Peyer's patch (tissue), 4 donors: ENCODE results near the gene TEC. TPM values are rescaled to one million over a fixed set of nuclear protein-coding genes. Genes with fewer than 3 reads are reported as not detected.

ENCODE experiments used
- DNase-seq, 3 donors: peaks; one replicate each; pipeline ENCODE4 v3.0.0-alpha.2; 2017 to 2019
- H3K27ac ChIP-seq, 4 donors: fragments of 200-600 bp; sonication (generic); one replicate each; pipeline ENCODE4 v1.5.1; 2016 to 2019
- H3K27me3 ChIP-seq, 2 donors: fragments of 200-600 bp; sonication (generic); one replicate each; pipeline ENCODE4 v1.5.1; 2019
- H3K36me3 ChIP-seq, 3 donors: fragments of 200-600 bp; sonication (generic); one replicate each; pipeline ENCODE4 v1.5.1; 2016 to 2019
- H3K4me1 ChIP-seq, 4 donors: fragments of 200-600 bp; sonication (generic); one replicate each; pipeline ENCODE4 v1.5.1; 2016 to 2019
- H3K4me3 ChIP-seq, 4 donors: fragments of 200-600 bp; sonication (generic); 1 replicate in 3 of 4; 2 replicates in 1 of 4; pipeline ENCODE4 v1.5.1; 2016 to 2019; ENCODE audit warnings: mild to moderate bottlenecking in 1 of 4
- H3K9me3 ChIP-seq, 4 donors: fragments of 200-600 bp; sonication (generic); one replicate each; pipeline ENCODE4 v1.5.1; 2016 to 2019; ENCODE audit warnings: mild to moderate bottlenecking in 1 of 4
- CTCF ChIP-seq, 6 experiments: fragments of 450-650 bp in 4 of 6; fragments of 200-600 bp in 2 of 6; sonication (generic) in 1 of 6; IDR thresholded peaks; one replicate each; pipeline ENCODE4 v1.5.1; 2017 to 2019; ENCODE audit warnings: antibody characterized with exemption in 6 of 6, mild to moderate bottlenecking in 3 of 6, moderate library complexity in 1 of 6
- POLR2A ChIP-seq, 2 donors: fragments of 450-650 bp; IDR thresholded peaks; one replicate each; pipeline ENCODE4 v1.5.1; 2017; ENCODE audit warnings: antibody characterized with exemption in 2 of 2, mild to moderate bottlenecking in 2 of 2, moderate library complexity in 2 of 2
- total RNA-seq, 4 donors: library from RNA; depleted of rRNA; stranded (reverse); fragments of >200 nt; gene quantifications; one replicate each; pipeline ENCODE4 v1.1.0, GENCODE V29; 2016

The TEC gene
- total RNA-seq, 4 donors from 2014 or later = 5.3 to 13.0 (median 10.2) TPM

- no peaks in the 10 kb centered on the region for H3K9me3 ChIP-seq
- no peak for TF ChIP-seq POLR2A (IDR thresholded peaks at IDR 0.05)
- no peak for TF ChIP-seq CTCF (IDR thresholded peaks at IDR 0.05)
- no peaks in the 10 kb centered on the region for H3K27me3 ChIP-seq
- no peaks in the 10 kb centered on the region for H3K4me1 ChIP-seq
- no peaks in the 10 kb centered on the region for H3K36me3 ChIP-seq
- no peak overlapping the region for H3K4me3 ChIP-seq
- H3K27ac ChIP-seq = no peak overlapping the region
- DNase-seq = no peak
Measured at GRCh38 chr4:48250343-48250742, 19.3 kb downstream of the TEC start.

- DNase-seq = no peak
- Histone ChIP-seq H3K36me3 (no peaks in the 10 kb centered on the region), H3K27me3 (no peaks in the 10 kb centered on the region), H3K4me1 (no peaks in the 10 kb centered on the region), H3K4me3 (no peak overlapping the region), H3K27ac (no peak overlapping the region), H3K9me3 (no peaks in the 10 kb centered on the region)
- TF ChIP-seq POLR2A (IDR thresholded peaks at IDR 0.05) = no peak
- TF ChIP-seq CTCF (IDR thresholded peaks at IDR 0.05) = no peak
Measured at GRCh38 chr4:48249378-48249777, 20.3 kb downstream of the TEC start.

GRCh38 chr4:48248559-48248953 is 21.1 kb downstream of the TEC start:
- no peaks in the 10 kb centered on the region for H3K27me3 ChIP-seq
- H3K4me1 ChIP-seq = no peaks in the 10 kb centered on the region
- DNase-seq = no peak
- no peaks in the 10 kb centered on the region for H3K36me3 ChIP-seq
- TF ChIP-seq CTCF (IDR thresholded peaks at IDR 0.05) (no peak), POLR2A (IDR thresholded peaks at IDR 0.05) (no peak)
- no peak overlapping the region for H3K4me3 ChIP-seq
- no peak overlapping the region for H3K27ac ChIP-seq
- H3K9me3 ChIP-seq = no peaks in the 10 kb centered on the region

GRCh38 chr4:48247878-48248558 is 21.6 kb downstream of the TEC start:
- no peaks in the 10 kb centered on the region for H3K9me3 ChIP-seq
- no peaks in the 10 kb centered on the region for H3K27me3 ChIP-seq
- H3K27ac ChIP-seq = no peak overlapping the region
- no peak overlapping the region for H3K4me3 ChIP-seq
- H3K36me3 ChIP-seq = no peaks in the 10 kb centered on the region
- no peaks in the 10 kb centered on the region for H3K4me1 ChIP-seq
- DNase-seq = no peak
- TF ChIP-seq POLR2A (IDR thresholded peaks at IDR 0.05) (no peak), CTCF (IDR thresholded peaks at IDR 0.05) (no peak)

GRCh38 chr4:48247142-48247877 is 22.3 kb downstream of the TEC start:
- no peak for DNase-seq
- Histone ChIP-seq H3K4me3 (no peak overlapping the region), H3K27me3 (no peaks in the 10 kb centered on the region), H3K36me3 (no peaks in the 10 kb centered on the region), H3K9me3 (no peaks in the 10 kb centered on the region), H3K4me1 (no peaks in the 10 kb centered on the region), H3K27ac (no peak overlapping the region)
- no peak for TF ChIP-seq POLR2A (IDR thresholded peaks at IDR 0.05)
- no peak for TF ChIP-seq CTCF (IDR thresholded peaks at IDR 0.05)
